Thyroid gland (tissue), 4 donors: ENCODE data around the gene AIG1. TPM values are rescaled to one million over a fixed set of nuclear protein-coding genes. Genes with fewer than 3 reads are reported as not detected.

Experiments
- DNase-seq, 2 donors: peaks; one replicate each; pipeline ENCODE4 v3.0.0-alpha.2; 2019
- H3K27ac ChIP-seq, 3 donors: fragments of 200-600 bp; sonication (generic); 1 replicate in 2 of 3; 2 replicates in 1 of 3; pipeline ENCODE4 v1.5.1; 2016 to 2019; ENCODE audit warnings: mild to moderate bottlenecking in 1 of 3, moderate library complexity in 1 of 3
- H3K27me3 ChIP-seq: fragments of 200-600 bp; sonication (generic); one replicate; pipeline ENCODE4 v1.5.1; 2019
- H3K36me3 ChIP-seq, 2 donors: fragments of 200-600 bp; sonication (generic); one replicate each; pipeline ENCODE4 v1.5.1; 2016 to 2019
- H3K4me1 ChIP-seq, 2 donors: fragments of 200-600 bp; sonication (generic); one replicate each; pipeline ENCODE4 v1.5.1; 2017 to 2019
- H3K4me3 ChIP-seq, 3 donors: fragments of 200-600 bp; sonication (generic); replicated peaks in 1 of 3; 1 replicate in 2 of 3; 2 replicates in 1 of 3; pipeline ENCODE4 v1.5.1; 2016; ENCODE audit warnings: mild to moderate bottlenecking in 1 of 3
- H3K9me3 ChIP-seq: fragments of 200-600 bp; sonication (generic); one replicate; pipeline ENCODE4 v1.5.1; 2017
- POLR2A ChIP-seq, 2 donors: fragments of 450-650 bp; IDR thresholded peaks; one replicate each; pipeline ENCODE4 v1.6.1; 2017; ENCODE audit warnings: antibody characterized with exemption in 2 of 2, mild to moderate bottlenecking in 2 of 2, moderate library complexity in 1 of 2
- WGBS, 2 donors: methylation state at CpG; one replicate each; pipeline ENCODE4 v1.1.5; 2017; 5-methylcytosine and 5-hydroxymethylcytosine counted together
- intact Hi-C: fragments of 100-400 bp; cut with DNase I; formaldehyde crosslinking; loops from one replicate; pipeline ENCODE4 v1.15.1; 2023
- total RNA-seq, 4 donors: library from RNA; depleted of rRNA; stranded (reverse); fragments of >200 nt; gene quantifications; one replicate each; pipeline ENCODE4 v1.2.3, GENCODE V29; 2016
- TF ChIP-seq, protein P1 (sequence below), 6 experiments: fragments of 200-600 bp in 3 of 6; fragments of 450-650 bp in 3 of 6; sonication (generic) in 3 of 6; IDR thresholded peaks; one replicate each; pipeline ENCODE4 v1.5.1; 2016 to 2019; ENCODE audit warnings: antibody characterized with exemption in 6 of 6, mild to moderate bottlenecking in 2 of 6, inconsistent platforms in 1 of 6, moderate library complexity in 1 of 6

The AIG1 gene
- total RNA-seq, 4 donors from 2014 or later = 57.8 to 101 (median 77.0) TPM

DNA sequence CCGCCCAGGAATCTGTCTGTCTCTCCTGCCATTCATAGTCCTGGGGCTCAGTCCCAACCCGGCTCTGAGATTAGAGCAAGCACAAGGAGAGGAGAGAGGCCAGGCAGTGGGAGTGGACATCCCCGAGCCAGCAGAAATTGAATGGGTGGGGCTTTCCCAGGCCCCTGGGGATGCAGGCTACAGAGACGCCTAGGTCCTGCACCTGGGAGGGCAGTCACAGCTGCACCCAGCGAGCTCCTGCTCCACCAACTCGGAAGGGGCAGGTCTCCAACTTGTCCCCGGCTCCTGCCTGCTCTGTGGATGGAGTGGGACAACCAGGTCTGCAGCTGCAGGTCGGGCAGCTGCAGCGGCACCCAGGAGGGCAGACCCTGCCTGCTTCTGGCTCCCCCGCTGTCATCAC lies 11.1 kb upstream of the AIG1 start:
- DNase-seq = no peak
- Histone ChIP-seq H3K27me3 (no peaks in the 10 kb centered on the region), H3K9me3 (no peaks in the 10 kb centered on the region), H3K4me3 (no peak overlapping the region), H3K4me1 (no peaks in the 10 kb centered on the region), H3K36me3 (no peaks in the 10 kb centered on the region), H3K27ac (no peak overlapping the region)
- TF ChIP-seq POLR2A (IDR thresholded peaks at IDR 0.05) = no peak
- TF ChIP-seq, protein P1, sequence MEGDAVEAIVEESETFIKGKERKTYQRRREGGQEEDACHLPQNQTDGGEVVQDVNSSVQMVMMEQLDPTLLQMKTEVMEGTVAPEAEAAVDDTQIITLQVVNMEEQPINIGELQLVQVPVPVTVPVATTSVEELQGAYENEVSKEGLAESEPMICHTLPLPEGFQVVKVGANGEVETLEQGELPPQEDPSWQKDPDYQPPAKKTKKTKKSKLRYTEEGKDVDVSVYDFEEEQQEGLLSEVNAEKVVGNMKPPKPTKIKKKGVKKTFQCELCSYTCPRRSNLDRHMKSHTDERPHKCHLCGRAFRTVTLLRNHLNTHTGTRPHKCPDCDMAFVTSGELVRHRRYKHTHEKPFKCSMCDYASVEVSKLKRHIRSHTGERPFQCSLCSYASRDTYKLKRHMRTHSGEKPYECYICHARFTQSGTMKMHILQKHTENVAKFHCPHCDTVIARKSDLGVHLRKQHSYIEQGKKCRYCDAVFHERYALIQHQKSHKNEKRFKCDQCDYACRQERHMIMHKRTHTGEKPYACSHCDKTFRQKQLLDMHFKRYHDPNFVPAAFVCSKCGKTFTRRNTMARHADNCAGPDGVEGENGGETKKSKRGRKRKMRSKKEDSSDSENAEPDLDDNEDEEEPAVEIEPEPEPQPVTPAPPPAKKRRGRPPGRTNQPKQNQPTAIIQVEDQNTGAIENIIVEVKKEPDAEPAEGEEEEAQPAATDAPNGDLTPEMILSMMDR (IDR thresholded peaks at IDR 0.05) = no peak
- WGBS, 2 donors = 87 to 93% methylated on average over 9 of the region's 10 CpGs
- intact Hi-C loops = no loop called here

DNA sequence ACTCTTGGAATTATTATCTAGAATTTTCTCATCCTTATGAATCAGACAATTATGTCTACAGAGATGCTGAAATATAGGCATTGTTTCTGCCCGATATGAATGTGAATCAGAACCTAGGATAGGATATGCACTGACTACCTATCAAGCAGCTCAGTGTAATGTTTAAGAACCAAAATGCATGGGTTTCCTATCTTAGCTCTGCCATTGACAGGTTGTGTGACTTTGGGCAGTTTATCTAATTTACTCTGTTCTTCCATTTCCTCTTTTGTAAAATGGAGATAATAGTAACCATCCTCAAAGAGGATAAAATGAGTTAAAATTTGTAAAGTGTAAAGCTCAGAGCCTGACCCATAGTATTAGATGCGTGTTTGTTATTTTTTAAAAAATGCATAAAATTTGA lies 10.2 kb upstream of the AIG1 start:
- Histone ChIP-seq H3K27me3 (no peaks in the 10 kb centered on the region), H3K4me1 (no peaks in the 10 kb centered on the region), H3K4me3 (no peak overlapping the region), H3K36me3 (no peaks in the 10 kb centered on the region), H3K27ac (no peak overlapping the region), H3K9me3 (no peaks in the 10 kb centered on the region)
- 93 to 97% methylated on average over 2 of the region's 2 CpGs for WGBS, 2 donors
- intact Hi-C loops = no loop called here
- TF ChIP-seq, protein P1 (IDR thresholded peaks at IDR 0.05) = no peak
- no peak for TF ChIP-seq POLR2A (IDR thresholded peaks at IDR 0.05)
- DNase-seq = no peak

DNA sequence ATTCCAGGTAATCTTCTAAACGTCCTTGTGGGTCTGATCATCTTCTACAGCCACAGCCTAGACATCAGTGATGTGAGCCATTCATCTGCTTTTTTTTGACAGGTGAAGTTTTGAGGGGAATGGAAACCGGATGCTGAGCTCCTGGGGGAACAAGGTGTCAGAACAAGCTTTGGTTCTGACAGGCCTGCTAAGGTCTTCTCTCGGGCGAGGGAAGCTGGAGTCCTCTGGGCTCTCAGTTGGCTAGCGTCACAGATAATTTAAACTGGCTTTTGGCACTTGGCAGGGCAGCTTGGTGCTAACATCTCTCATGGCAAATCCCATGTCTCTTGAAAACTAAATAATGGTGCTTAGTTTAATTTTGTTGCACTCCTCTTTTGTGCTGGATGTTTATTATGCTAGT lies 8.4 kb upstream of the AIG1 start:
- H3K27ac ChIP-seq = no peak overlapping the region
- no peak for DNase-seq
- no peak for TF ChIP-seq POLR2A (IDR thresholded peaks at IDR 0.05)
- TF ChIP-seq, protein P1 (IDR thresholded peaks at IDR 0.05) = no peak
- no peaks in the 10 kb centered on the region for H3K4me1 ChIP-seq
- no peaks in the 10 kb centered on the region for H3K9me3 ChIP-seq
- no peak overlapping the region for H3K4me3 ChIP-seq
- 79% methylated on average over 5 of the region's 5 CpGs for WGBS, 2 donors
- H3K36me3 ChIP-seq = no peaks in the 10 kb centered on the region
- no peaks in the 10 kb centered on the region for H3K27me3 ChIP-seq
- intact Hi-C loops = no loop called here

DNA sequence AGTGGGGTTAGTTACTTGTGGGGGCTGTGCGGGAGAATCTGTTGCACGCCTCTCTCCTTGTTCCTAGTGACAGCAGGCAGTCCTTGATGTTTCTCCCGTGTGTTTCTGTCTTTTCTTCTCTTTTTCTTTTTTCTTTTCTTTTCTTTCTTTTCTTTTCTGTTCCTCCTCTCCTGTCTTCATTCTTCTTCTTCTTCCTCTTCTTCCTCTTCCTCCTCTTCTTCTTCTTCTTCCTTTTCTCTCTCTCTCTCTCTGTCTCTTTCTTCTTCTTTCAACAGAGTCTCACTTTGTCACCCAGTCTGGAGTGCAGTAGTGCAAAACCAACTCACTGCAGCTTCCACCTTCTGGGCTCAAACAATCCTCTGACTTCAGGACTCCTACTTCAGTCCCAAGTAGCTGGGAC lies 6.8 kb upstream of the AIG1 start:
- no peak for DNase-seq
- H3K27ac ChIP-seq = no peak overlapping the region
- no peak overlapping the region for H3K4me3 ChIP-seq
- H3K9me3 ChIP-seq = no peaks in the 10 kb centered on the region
- H3K4me1 ChIP-seq = no peaks in the 10 kb centered on the region
- no peak for TF ChIP-seq POLR2A (IDR thresholded peaks at IDR 0.05)
- TF ChIP-seq, protein P1 (IDR thresholded peaks at IDR 0.05) = no peak
- H3K36me3 ChIP-seq = no peaks in the 10 kb centered on the region
- H3K27me3 ChIP-seq = no peaks in the 10 kb centered on the region
- 71 to 96% methylated on average over 3 of the region's 3 CpGs for WGBS, 2 donors
- intact Hi-C loops = no loop called here

DNA sequence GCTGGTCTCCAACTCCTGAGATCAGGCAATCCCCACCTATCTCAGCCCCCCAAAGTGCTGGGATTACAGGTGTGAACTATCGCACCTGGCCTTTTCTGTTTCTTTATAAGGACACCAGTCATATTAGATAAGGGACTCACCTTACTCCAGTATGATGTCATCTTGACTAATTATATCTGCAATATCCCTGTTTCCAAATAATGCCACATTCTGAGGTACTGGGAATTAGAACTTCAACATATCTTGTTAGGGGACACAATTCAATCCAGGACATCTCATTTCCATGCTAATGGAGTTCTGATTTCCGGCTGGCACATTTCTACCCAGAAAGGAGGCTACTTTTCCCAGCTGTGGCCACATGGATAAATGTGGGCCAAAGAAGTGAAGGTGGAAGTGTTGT lies 6.4 kb upstream of the AIG1 start:
- Histone ChIP-seq H3K4me1 (no peaks in the 10 kb centered on the region), H3K9me3 (no peaks in the 10 kb centered on the region), H3K4me3 (no peak overlapping the region), H3K27me3 (no peaks in the 10 kb centered on the region), H3K27ac (no peak overlapping the region), H3K36me3 (no peaks in the 10 kb centered on the region)
- TF ChIP-seq POLR2A (IDR thresholded peaks at IDR 0.05) = no peak
- TF ChIP-seq, protein P1 (IDR thresholded peaks at IDR 0.05) = no peak
- WGBS, 2 donors = 91 to 100% methylated on average over 2 of the region's 2 CpGs
- intact Hi-C loops = no loop called here
- DNase-seq = no peak
